Ovary (tissue), 9 donors: ENCODE data around the gene PAQR4. TPM values are rescaled to one million over a fixed set of nuclear protein-coding genes. Genes with fewer than 3 reads are reported as not detected.

ENCODE experiments used
- DNase-seq, 5 donors: peaks; one replicate each; pipeline ENCODE4 v3.0.0-alpha.2; 2019 to 2020
- H3K27ac ChIP-seq, 2 donors: fragments of 200-600 bp; one replicate each; pipeline versions ENCODE4 v1.5.1 to v1.8.0; 2019 to 2022
- H3K27me3 ChIP-seq: fragments of 200-600 bp; one replicate; pipeline ENCODE4 v1.8.0; 2022
- H3K36me3 ChIP-seq: fragments of 200-600 bp; sonication (generic); one replicate; pipeline ENCODE4 v1.5.1; 2019
- H3K4me1 ChIP-seq: one replicate; pipeline ENCODE4 v1.8.1; 2013; ENCODE audit warnings: mild to moderate bottlenecking, moderate library complexity; ENCODE audit not compliant: insufficient read depth
- H3K4me3 ChIP-seq: fragments of 200-600 bp; sonication (generic); one replicate; pipeline ENCODE4 v1.5.1; 2017
- H3K9me3 ChIP-seq, 2 donors: fragments of 200-600 bp in 1 of 2; sonication (generic) in 1 of 2; one replicate each; pipeline versions ENCODE4 v1.5.1 to v1.8.1; 2013 to 2019; ENCODE audit warnings: mild to moderate bottlenecking in 1 of 2, moderate library complexity in 1 of 2
- CTCF ChIP-seq, 3 donors: fragments of 450-650 bp in 2 of 3; fragments of 200-600 bp in 1 of 3; IDR thresholded peaks; one replicate each; pipeline versions ENCODE4 v1.5.1 to v1.8.0; 2016 to 2022; ENCODE audit warnings: antibody characterized with exemption in 3 of 3, mild to moderate bottlenecking in 1 of 3
- EP300 ChIP-seq: sonication (generic); formaldehyde crosslinking; IDR thresholded peaks from one replicate; pipeline ENCODE4 v1.6.1; 2017; ENCODE audit warnings: antibody characterized with exemption
- POLR2A ChIP-seq: fragments of 450-650 bp; IDR thresholded peaks from one replicate; pipeline ENCODE4 v1.6.1; 2017; ENCODE audit warnings: antibody characterized with exemption, mild to moderate bottlenecking, moderate library complexity
- WGBS, 3 donors: extraction: QIAGEN DNeasy Blood & Tissue Kit in 1 of 3; methylation state at CpG; one replicate each; pipeline versions ENCODE4 v1.1.5 to v1.1.7; 2013 to 2017; 5-methylcytosine and 5-hydroxymethylcytosine counted together
- intact Hi-C, 4 donors: fragments of 100-400 bp; cut with DNase I; formaldehyde crosslinking; loops; one replicate each; pipeline versions ENCODE4 v1.11.0 to v1.15.1; 2022 to 2023
- polyA plus RNA-seq, 2 donors: library from polyadenylated mRNA; stranded (reverse); fragments of 200-250 nt in 1 of 2; fragments of 350-450 nt in 1 of 2; fragmentation: Illumina TruSeq in 1 of 2; extraction: RNeasy Lipid Tissue Mini Kit (QIAGEN cat#74804) in 1 of 2; gene quantifications; one replicate each; pipeline ENCODE4 v1.2.3, GENCODE V29; 2013 to 2014
- total RNA-seq, 7 donors: library from RNA; depleted of rRNA in 2 of 7; stranded (reverse); fragments of >200 nt in 2 of 7; fragmentation: NEBNext Ultra II Directional in 3 of 7; extraction: Animal tissue kit (Norgen Biotek cat#: 25700) in 3 of 7; gene quantifications; one replicate each; pipeline versions ENCODE4 v1.1.0 to v1.2.4, GENCODE V29; 2016 to 2023
- donor health status: DM: no; HTN: no; CAD: no; lungs with moderate emphysema.
- donor health status: DM: no; HTN: no; CAD: no.
- donor health status: Bipolar disorder and iron deficiency.
- donor health status: DM: yes; HTN: yes; CAD: no.
- donor health status: DM: no; HTN: no; CAD: no.
- donor health status: DM: yes; HTN: yes; CAD: no.

PAQR4 gene
- total and polyA plus RNA-seq, 9 donors = 0.30 to 5.7 (median 1.5) TPM

GRCh38 chr16:2990891-2991290 lies 21.7 kb downstream of the PAQR4 start:
- TF ChIP-seq EP300 (no peak), CTCF (IDR thresholded peaks at IDR 0.05) (no peak)
- H3K9me3 ChIP-seq = no peaks in the 10 kb centered on the region
- intact Hi-C loops = no loop called here
- H3K4me3 ChIP-seq = no peak overlapping the region
- DNase-seq = no peak
- no peaks in the 10 kb centered on the region for H3K27me3 ChIP-seq
- no peaks in the 10 kb centered on the region for H3K36me3 ChIP-seq
- H3K27ac ChIP-seq = no peak overlapping the region
- WGBS, 3 donors = 64 to 67% (median 65%) methylated on average over 10 of the region's 10 CpGs
- no peaks in the 10 kb centered on the region for H3K4me1 ChIP-seq

- no peak for TF ChIP-seq POLR2A
- TF ChIP-seq CTCF (IDR thresholded peaks at IDR 0.05) = no peak
- TF ChIP-seq EP300 = no peak
- H3K4me3 ChIP-seq = no peak overlapping the region
- H3K36me3 ChIP-seq = no peaks in the 10 kb centered on the region
- H3K27ac ChIP-seq = no peak overlapping the region
- WGBS, 3 donors = 82 to 85% (median 85%) methylated on average over 12 of the region's 12 CpGs
- DNase-seq = no peak
- H3K4me1 ChIP-seq = no peaks in the 10 kb centered on the region
- intact Hi-C loops = no loop called here
- H3K27me3 ChIP-seq = no peaks in the 10 kb centered on the region
- H3K9me3 ChIP-seq = no peaks in the 10 kb centered on the region
Measured at GRCh38 chr16:2991566-2992261, 22.6 kb downstream of the PAQR4 start.

GRCh38 chr16:2992383-2993081 lies 23.4 kb downstream of the PAQR4 start:
- H3K27me3 ChIP-seq = no peaks in the 10 kb centered on the region

GRCh38 chr16:2996298-2996697 lies 27.1 kb downstream of the PAQR4 start:
- Histone ChIP-seq H3K27ac (no peak overlapping the region), H3K4me1 (no peaks in the 10 kb centered on the region), H3K27me3 (no peaks in the 10 kb centered on the region), H3K4me3 (no peak overlapping the region), H3K9me3 (no peaks in the 10 kb centered on the region), H3K36me3 (no peaks in the 10 kb centered on the region)
- intact Hi-C loops = no loop called here
- no peak for DNase-seq
- TF ChIP-seq POLR2A (no peak), EP300 (no peak)
- 39 to 51% (median 47%) methylated on average over 13 of the region's 13 CpGs for whole genome bisulfite sequencing, 3 donors

More at GRCh38 chr16:2992383-2993081, 23.4 kb downstream of the PAQR4 start:
- Histone ChIP-seq H3K4me3 (no peak overlapping the region), H3K4me1 (no peaks in the 10 kb centered on the region), H3K27ac (no peak overlapping the region), H3K36me3 (no peaks in the 10 kb centered on the region), H3K9me3 (no peaks in the 10 kb centered on the region)
- TF ChIP-seq EP300 (no peak), POLR2A (no peak), CTCF (IDR thresholded peaks at IDR 0.05) (no peak)
- 84 to 87% (median 86%) methylated on average over 14 of the region's 14 CpGs for WGBS, 3 donors
- no peak for DNase-seq
- intact Hi-C loops = no loop called here

GRCh38 chr16:2999929-3000328 lies 30.8 kb downstream of the PAQR4 start:
- intact Hi-C loops = no loop called here
- no peaks in the 10 kb centered on the region for H3K9me3 ChIP-seq
- WGBS, 3 donors = 67 to 76% (median 71%) methylated on average over 6 of the region's 6 CpGs
- H3K27me3 ChIP-seq = no peaks in the 10 kb centered on the region
- no peaks in the 10 kb centered on the region for H3K4me1 ChIP-seq
- no peak overlapping the region for H3K4me3 ChIP-seq
- no peak for DNase-seq
- no peak overlapping the region for H3K27ac ChIP-seq
- TF ChIP-seq POLR2A (no peak), EP300 (no peak), CTCF (IDR thresholded peaks at IDR 0.05) (no peak)
- no peaks in the 10 kb centered on the region for H3K36me3 ChIP-seq
